ENCODE data around the gene PNMA8B. TPM values are rescaled to one million over a fixed set of nuclear protein-coding genes. Genes with fewer than 3 reads are reported as not detected.

Gene PNMA8B, protein sequence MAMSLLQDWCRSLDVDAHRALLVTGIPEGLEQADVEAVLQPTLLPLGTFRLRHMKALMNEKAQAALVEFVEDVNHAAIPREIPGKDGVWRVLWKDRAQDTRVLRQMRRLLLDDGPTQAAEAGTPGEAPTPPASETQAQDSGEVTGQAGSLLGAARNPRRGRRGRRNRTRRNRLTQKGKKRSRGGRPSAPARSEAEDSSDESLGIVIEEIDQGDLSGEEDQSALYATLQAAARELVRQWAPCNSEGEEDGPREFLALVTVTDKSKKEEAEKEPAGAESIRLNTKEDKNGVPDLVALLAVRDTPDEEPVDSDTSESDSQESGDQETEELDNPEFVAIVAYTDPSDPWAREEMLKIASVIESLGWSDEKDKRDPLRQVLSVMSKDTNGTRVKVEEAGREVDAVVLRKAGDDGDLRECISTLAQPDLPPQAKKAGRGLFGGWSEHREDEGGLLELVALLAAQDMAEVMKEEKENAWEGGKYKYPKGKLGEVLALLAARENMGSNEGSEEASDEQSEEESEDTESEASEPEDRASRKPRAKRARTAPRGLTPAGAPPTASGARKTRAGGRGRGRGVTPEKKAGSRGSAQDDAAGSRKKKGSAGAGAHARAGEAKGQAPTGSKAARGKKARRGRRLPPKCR
- polyA plus RNA-seq (2012; ENCODE audit: low read depth, missing spikeins): not detected

- DNase-seq (ENCODE audit: insufficient read length, low spot score): peak; percentile 70
- peak; percentile 67 for FAIRE-seq
- TF ChIP-seq POU2F2 (IDR thresholded peaks at IDR 0.05; ENCODE audit: low read depth, low read length) (no peak), POLR2A (IDR thresholded peaks at IDR 0.05; ENCODE audit: low read depth, low read length) (no peak), SPI1 (IDR thresholded peaks at IDR 0.05; ENCODE audit: low read depth, low read length) (peak; percentile 16; the same call in 1 of the 2 replicates)
These were observed at the start of gene PNMA8B for GRCh38 chr19:46495786-46496099. TSS of gene PNMA8B (minus strand) at chr19:46495867. CDS start at chr19:46495465, 402 bp downstream.

GRCh38 chr19:46544651-46545050 is 49.0 kb upstream of the PNMA8B start:
- TF ChIP-seq POLR2AphosphoS5 (IDR thresholded peaks at IDR 0.05; ENCODE audit: low read depth, low read length) (no peak), POLR2A (IDR thresholded peaks at IDR 0.05; ENCODE audit: low read depth, low read length) (no peak), POU2F2 (IDR thresholded peaks at IDR 0.05; ENCODE audit: low read depth, low read length) (no peak), TAF1 (IDR thresholded peaks at IDR 0.05; ENCODE audit: low read depth, low read length) (no peak), SPI1 (IDR thresholded peaks at IDR 0.05; ENCODE audit: low read depth, low read length) (no peak), PAX5 (IDR thresholded peaks at IDR 0.05; ENCODE audit: insufficient read depth, low read length, severe bottlenecking) (no peak)
- no peak for FAIRE-seq
- DNase-seq (ENCODE audit: insufficient read length, low spot score): no peak

- DNase-seq (ENCODE audit: insufficient read length, low spot score) (peak; percentile 43), FAIRE-seq (peak; percentile 90)
- no peak for TF ChIP-seq SPI1 (IDR thresholded peaks at IDR 0.05; ENCODE audit: low read depth, low read length)
- no peak for TF ChIP-seq POLR2A (IDR thresholded peaks at IDR 0.05; ENCODE audit: low read depth, low read length)
- TF ChIP-seq POU2F2 (IDR thresholded peaks at IDR 0.05; ENCODE audit: low read depth, low read length): no peak
- no peak for TF ChIP-seq POLR2AphosphoS5 (IDR thresholded peaks at IDR 0.05; ENCODE audit: low read depth, low read length)
- TF ChIP-seq PAX5 (IDR thresholded peaks at IDR 0.05; ENCODE audit: insufficient read depth, low read length, severe bottlenecking): no peak
- no peak for TF ChIP-seq TAF1 (IDR thresholded peaks at IDR 0.05; ENCODE audit: low read depth, low read length)
These were observed 47.0 kb upstream of the PNMA8B start for GRCh38 chr19:46542428-46543230.

- no peak for TF ChIP-seq POLR2A (IDR thresholded peaks at IDR 0.05; ENCODE audit: low read depth, low read length)
- FAIRE-seq: peak; percentile 87
- no peak for DNase-seq (ENCODE audit: insufficient read length, low spot score)
These were observed 41.8 kb upstream of the PNMA8B start for GRCh38 chr19:46537136-46538097.

- FAIRE-seq: no peak
- TF ChIP-seq POLR2AphosphoS5 (IDR thresholded peaks at IDR 0.05; ENCODE audit: low read depth, low read length): no peak
- no peak for TF ChIP-seq POLR2A (IDR thresholded peaks at IDR 0.05; ENCODE audit: low read depth, low read length)
- no peak for TF ChIP-seq PAX5 (IDR thresholded peaks at IDR 0.05; ENCODE audit: insufficient read depth, low read length, severe bottlenecking)
- TF ChIP-seq SPI1 (IDR thresholded peaks at IDR 0.05; ENCODE audit: low read depth, low read length): no peak
- TF ChIP-seq POU2F2 (IDR thresholded peaks at IDR 0.05; ENCODE audit: low read depth, low read length): no peak
- no peak for TF ChIP-seq TAF1 (IDR thresholded peaks at IDR 0.05; ENCODE audit: low read depth, low read length)
- no peak for DNase-seq (ENCODE audit: insufficient read length, low spot score)
These were observed 40.7 kb upstream of the PNMA8B start for GRCh38 chr19:46536391-46536790.

GRCh38 chr19:46533621-46534081 is 38.0 kb upstream of the PNMA8B start:
- FAIRE-seq: no peak
- TF ChIP-seq POLR2A (IDR thresholded peaks at IDR 0.05; ENCODE audit: low read depth, low read length): no peak
- no peak for TF ChIP-seq PAX5 (IDR thresholded peaks at IDR 0.05; ENCODE audit: insufficient read depth, low read length, severe bottlenecking)
- no peak for TF ChIP-seq SPI1 (IDR thresholded peaks at IDR 0.05; ENCODE audit: low read depth, low read length)
- TF ChIP-seq POU2F2 (IDR thresholded peaks at IDR 0.05; ENCODE audit: low read depth, low read length): no peak
- no peak for TF ChIP-seq TAF1 (IDR thresholded peaks at IDR 0.05; ENCODE audit: low read depth, low read length)
- no peak for TF ChIP-seq POLR2AphosphoS5 (IDR thresholded peaks at IDR 0.05; ENCODE audit: low read depth, low read length)
- no peak for DNase-seq (ENCODE audit: insufficient read length, low spot score)

DNA sequence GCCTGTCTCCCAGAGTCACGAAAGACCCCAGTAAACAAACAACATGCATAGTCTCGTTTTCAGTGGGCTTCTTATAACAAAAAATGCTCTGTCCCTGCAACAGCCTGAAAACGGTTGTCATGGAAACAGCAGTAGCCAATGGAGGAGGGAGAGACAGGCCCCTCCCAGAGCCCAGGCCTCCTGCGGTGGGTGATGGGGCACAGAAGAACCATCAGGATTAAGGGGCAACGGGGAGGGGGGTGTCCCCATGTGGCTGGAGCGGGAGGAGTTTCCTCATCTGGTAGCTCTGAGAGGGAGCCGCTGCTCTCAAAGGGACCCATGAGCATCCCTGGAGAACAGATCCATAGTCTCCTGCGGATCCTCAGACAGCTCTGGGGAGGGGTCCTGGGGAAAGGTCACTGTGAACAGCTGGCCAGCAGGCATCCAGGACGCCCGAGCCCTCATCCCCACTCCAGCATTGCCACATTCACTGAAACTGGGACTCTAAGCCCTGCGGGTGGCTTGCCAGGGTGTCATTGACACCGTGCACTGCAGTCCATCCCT is 37.5 kb upstream of the PNMA8B start:
- FAIRE-seq (no peak), DNase-seq (ENCODE audit: insufficient read length, low spot score) (no peak)
- TF ChIP-seq POU2F2 (IDR thresholded peaks at IDR 0.05; ENCODE audit: low read depth, low read length) (no peak), PAX5 (IDR thresholded peaks at IDR 0.05; ENCODE audit: insufficient read depth, low read length, severe bottlenecking) (no peak), POLR2A (IDR thresholded peaks at IDR 0.05; ENCODE audit: low read depth, low read length) (no peak), POLR2AphosphoS5 (IDR thresholded peaks at IDR 0.05; ENCODE audit: low read depth, low read length) (no peak), SPI1 (IDR thresholded peaks at IDR 0.05; ENCODE audit: low read depth, low read length) (no peak), TAF1 (IDR thresholded peaks at IDR 0.05; ENCODE audit: low read depth, low read length) (no peak)

DNA sequence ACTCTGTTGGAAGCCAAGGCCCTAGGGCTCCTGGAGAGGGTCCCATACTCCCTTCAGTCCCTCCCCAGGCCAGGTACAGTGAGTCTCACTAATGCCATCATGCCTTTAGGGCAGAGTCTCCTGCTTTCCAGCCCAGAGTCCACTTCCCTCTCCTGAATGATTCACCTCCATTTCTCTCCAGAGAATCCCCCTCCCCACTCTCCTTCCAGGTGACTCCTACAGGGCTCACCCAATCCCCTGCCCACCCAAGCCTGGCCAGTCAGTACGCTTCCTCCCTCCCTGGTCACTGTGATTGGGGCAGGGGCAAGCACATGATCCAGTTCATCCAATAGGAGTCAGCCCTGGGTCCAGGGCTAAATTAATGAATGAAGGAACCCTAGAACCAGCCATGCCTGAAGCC is 35.0 kb upstream of the PNMA8B start:
- no peak for TF ChIP-seq POLR2A (IDR thresholded peaks at IDR 0.05; ENCODE audit: low read depth, low read length)
- no peak for TF ChIP-seq TAF1 (IDR thresholded peaks at IDR 0.05; ENCODE audit: low read depth, low read length)
- TF ChIP-seq POU2F2 (IDR thresholded peaks at IDR 0.05; ENCODE audit: low read depth, low read length): no peak
- FAIRE-seq (no peak), DNase-seq (ENCODE audit: insufficient read length, low spot score) (no peak)
